ENCODE results near the gene CD2. TPM values are rescaled to one million over a fixed set of nuclear protein-coding genes. Genes with fewer than 3 reads are reported as not detected.

Gene CD2
- total RNA-seq, 6 donors from 2014 or later = 3.8 to 23.5 (median 7.9) TPM

DNA sequence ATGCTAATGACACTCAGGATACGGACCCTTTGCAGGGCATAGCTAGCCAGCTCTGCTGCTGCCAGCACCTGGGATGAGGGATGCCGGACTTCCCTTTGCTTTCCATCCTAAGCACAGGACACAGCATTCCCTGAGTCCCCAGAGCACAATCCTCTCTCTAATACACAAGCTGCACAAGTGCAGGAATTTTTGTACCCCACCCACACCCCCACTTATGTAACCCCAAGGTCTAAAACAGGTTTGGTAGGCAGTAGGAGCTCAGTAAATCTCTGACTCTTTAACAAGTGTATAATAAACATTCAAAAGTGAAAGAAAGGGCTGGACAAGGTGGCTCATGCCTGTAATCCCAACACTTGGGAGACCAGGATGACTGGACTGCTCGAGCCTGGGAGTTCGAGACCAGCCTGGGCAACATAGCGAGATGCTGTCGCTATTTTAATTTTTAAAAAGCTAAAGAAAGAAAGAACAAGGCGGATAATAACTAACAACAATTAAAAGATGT lies 44.5 kb upstream of the CD2 start:
- Histone ChIP-seq H3K4me3 (no peak overlapping the region), H3K9me3 (no peaks in the 10 kb centered on the region), H3K27me3 (no peaks in the 10 kb centered on the region), H3K27ac (peak overlapping the region in 3 of 4 donors; percentile 5 to 73 (median 26)), H3K4me1 (peaks cover 0 to 9% (median 7%) of the 10 kb centered on the region in 4 donors), H3K36me3 (no peaks in the 10 kb centered on the region)
- 71 to 79% methylated on average over 7 of the region's 7 CpGs for WGBS, 2 donors
- DNase-seq (no peak), ATAC-seq (ENCODE audit: low FRiP score in 2 of 2) (peak; percentile 17 to 20)
- no peak for TF ChIP-seq POLR2AphosphoS5 (IDR thresholded peaks at IDR 0.05)
- TF ChIP-seq EP300 (IDR thresholded peaks at IDR 0.05) = no peak
- TF ChIP-seq POLR2A (IDR thresholded peaks at IDR 0.05) = no peak
- TF ChIP-seq, protein P1, sequence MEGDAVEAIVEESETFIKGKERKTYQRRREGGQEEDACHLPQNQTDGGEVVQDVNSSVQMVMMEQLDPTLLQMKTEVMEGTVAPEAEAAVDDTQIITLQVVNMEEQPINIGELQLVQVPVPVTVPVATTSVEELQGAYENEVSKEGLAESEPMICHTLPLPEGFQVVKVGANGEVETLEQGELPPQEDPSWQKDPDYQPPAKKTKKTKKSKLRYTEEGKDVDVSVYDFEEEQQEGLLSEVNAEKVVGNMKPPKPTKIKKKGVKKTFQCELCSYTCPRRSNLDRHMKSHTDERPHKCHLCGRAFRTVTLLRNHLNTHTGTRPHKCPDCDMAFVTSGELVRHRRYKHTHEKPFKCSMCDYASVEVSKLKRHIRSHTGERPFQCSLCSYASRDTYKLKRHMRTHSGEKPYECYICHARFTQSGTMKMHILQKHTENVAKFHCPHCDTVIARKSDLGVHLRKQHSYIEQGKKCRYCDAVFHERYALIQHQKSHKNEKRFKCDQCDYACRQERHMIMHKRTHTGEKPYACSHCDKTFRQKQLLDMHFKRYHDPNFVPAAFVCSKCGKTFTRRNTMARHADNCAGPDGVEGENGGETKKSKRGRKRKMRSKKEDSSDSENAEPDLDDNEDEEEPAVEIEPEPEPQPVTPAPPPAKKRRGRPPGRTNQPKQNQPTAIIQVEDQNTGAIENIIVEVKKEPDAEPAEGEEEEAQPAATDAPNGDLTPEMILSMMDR (IDR thresholded peaks at IDR 0.05) = no peak

DNA sequence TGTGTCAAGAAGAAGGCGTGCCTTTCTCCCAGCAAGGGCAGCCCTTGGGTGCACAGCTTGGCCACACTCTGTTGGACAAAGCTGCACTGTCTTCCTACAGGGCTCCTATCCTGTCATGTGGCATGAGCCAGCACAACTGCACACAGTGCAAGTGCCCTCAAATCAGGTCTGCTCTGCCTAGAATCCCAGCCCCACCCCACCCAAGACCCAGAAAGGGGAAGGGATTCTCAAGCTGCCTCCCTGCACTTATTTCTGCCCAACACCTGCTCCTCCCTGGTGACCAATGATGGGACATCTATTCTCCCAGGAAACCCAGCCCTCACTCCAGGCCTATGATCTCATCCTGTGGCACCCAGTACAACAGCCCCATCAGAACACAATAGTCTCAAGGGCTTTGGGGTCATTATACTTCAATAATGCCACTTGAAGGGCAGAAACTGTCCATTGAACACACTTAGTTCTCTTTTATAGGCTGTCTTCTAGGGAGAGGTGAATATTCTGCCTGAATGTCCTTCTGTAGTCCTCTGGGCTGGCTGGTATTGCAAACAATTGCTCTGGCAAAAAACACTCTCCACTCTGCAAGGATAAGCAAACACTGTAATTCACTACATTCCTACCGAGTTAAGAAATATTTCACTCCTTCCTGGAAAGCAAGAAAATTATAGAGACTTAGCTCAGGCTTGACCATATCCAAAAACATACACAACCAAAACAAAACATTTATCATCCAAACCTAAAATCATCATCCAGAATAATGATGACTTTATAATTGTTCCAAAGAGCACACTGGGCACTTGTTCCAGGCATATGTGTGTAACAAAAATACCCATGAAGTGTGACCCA lies 43.6 kb upstream of the CD2 start:
- peak; percentile 38 to 79 for ATAC-seq (ENCODE audit: low FRiP score in 2 of 2)
- H3K27ac ChIP-seq = peak overlapping the region; percentile 5 to 73 (median 34)
- WGBS, 2 donors = 53 to 56% methylated on average over 2 of the region's 2 CpGs
- H3K9me3 ChIP-seq = no peaks in the 10 kb centered on the region
- no peak overlapping the region for H3K4me3 ChIP-seq
- TF ChIP-seq POLR2AphosphoS5 (IDR thresholded peaks at IDR 0.05) (no peak), POLR2A (IDR thresholded peaks at IDR 0.05) (no peak)
- TF ChIP-seq, protein P1 (IDR thresholded peaks at IDR 0.05) = no peak
- no peak for DNase-seq
- H3K4me1 ChIP-seq = peaks cover 0 to 9% (median 7%) of the 10 kb centered on the region in 4 donors
- no peaks in the 10 kb centered on the region for H3K36me3 ChIP-seq
- H3K27me3 ChIP-seq = no peaks in the 10 kb centered on the region

DNA sequence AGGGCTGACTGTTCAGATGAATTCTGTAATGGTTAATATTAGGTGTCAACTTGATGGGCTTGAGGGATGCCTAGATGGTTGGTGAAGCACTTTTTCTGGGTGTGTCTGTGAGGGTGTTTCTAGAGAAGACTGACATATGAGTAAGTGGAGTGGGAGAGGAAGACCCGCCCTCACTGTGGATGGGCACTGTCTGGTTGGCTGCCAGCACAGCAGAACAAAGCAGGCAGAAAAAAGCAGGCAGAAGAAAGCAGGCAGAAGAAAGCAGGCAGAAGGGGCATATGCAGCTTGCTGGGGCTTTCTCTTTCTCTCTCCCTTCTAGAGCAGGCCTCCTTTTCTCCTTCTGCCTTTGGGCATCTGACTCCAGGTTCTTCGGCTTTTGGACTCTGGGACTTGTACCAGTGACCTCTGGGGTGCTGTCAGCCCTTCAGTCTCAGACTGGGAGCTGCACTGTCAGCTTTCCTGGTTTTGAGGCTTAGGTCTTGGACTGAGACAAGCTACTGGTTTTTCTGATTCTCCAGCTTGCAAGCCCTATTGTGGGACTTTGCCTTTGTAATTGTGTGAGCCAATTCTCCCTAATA lies 42.9 kb upstream of the CD2 start:
- TF ChIP-seq POLR2AphosphoS5 (IDR thresholded peaks at IDR 0.05) (no peak), EP300 (IDR thresholded peaks at IDR 0.05) (no peak), POLR2A (IDR thresholded peaks at IDR 0.05) (no peak)
- TF ChIP-seq, protein P1 (IDR thresholded peaks at IDR 0.05) = no peak
- DNase-seq (no peak), ATAC-seq (ENCODE audit: low FRiP score in 2 of 2) (peak; percentile 2 to 35)
- Histone ChIP-seq H3K36me3 (no peaks in the 10 kb centered on the region), H3K27ac (peak overlapping the region in 3 of 4 donors; percentile 2 to 35 (median 10)), H3K27me3 (no peaks in the 10 kb centered on the region), H3K9me3 (no peaks in the 10 kb centered on the region), H3K4me3 (no peak overlapping the region), H3K4me1 (peaks cover 0 to 9% (median 7%) of the 10 kb centered on the region in 4 donors)
- WGBS, 2 donors = 55 to 78% methylated on average over 2 of the region's 2 CpGs

DNA sequence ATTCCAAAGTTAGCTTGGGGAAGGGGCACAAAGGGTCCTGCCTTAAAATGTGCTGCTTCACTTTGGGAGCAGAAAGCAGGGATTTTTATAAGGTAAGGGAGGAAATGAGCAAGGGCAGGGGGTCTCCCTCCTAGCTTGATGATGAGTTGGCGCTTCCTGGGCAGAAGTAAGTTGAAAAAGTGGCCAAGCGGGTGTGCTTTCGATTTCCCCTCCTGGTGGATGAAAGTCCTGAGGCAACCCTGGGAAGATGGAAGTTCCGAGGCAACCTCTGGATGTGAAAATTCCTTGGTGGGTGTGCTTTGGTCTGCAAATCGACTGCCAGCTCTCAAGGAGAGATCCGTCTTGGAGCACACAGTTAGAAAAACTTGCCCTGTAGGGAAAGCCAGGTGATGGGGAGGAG lies 41.7 kb upstream of the CD2 start:
- no peak for DNase-seq

More for the DNA sequence above, 41.7 kb upstream of the CD2 start:
- TF ChIP-seq, protein P1 (IDR thresholded peaks at IDR 0.05) = no peak
- TF ChIP-seq EP300 (IDR thresholded peaks at IDR 0.05) (no peak), POLR2A (IDR thresholded peaks at IDR 0.05) (no peak), POLR2AphosphoS5 (IDR thresholded peaks at IDR 0.05) (no peak)
- 60 to 63% methylated on average over 6 of the region's 6 CpGs for WGBS, 2 donors
- ATAC-seq (ENCODE audit: low FRiP score in 2 of 2) = no peak
- H3K36me3 ChIP-seq = no peaks in the 10 kb centered on the region
- no peaks in the 10 kb centered on the region for H3K9me3 ChIP-seq
- H3K4me1 ChIP-seq = peaks cover 0 to 9% (median 7%) of the 10 kb centered on the region in 4 donors
- H3K27me3 ChIP-seq = no peaks in the 10 kb centered on the region
- H3K27ac ChIP-seq = no peak overlapping the region
- no peak overlapping the region for H3K4me3 ChIP-seq
